Measurements from ENCODE around the gene IL11RA. TPM values are rescaled to one million over a fixed set of nuclear protein-coding genes. Genes with fewer than 3 reads are reported as not detected.

IL11RA gene
- total RNA-seq, 1 donor from 2014 or later, result 53.8 TPM

- Mint-ChIP-seq H3K27me3 (peaks cover 25% of the 10 kb centered on the region), H3K9me3 (no peaks in the 10 kb centered on the region), H3K36me3 (peaks cover 8% of the 10 kb centered on the region), H3K27ac (peak within 1 kb of the TSS; percentile 68), H3K4me1 (ENCODE audit: unreplicated experiment) (peaks cover 15% of the 10 kb centered on the region), H3K4me3 (peak within 1 kb of the TSS; percentile 91)
- peak; percentile 86 for DNase-seq (ENCODE audit: extremely low spot score, unreplicated experiment)
- TF ChIP-seq, protein P1, sequence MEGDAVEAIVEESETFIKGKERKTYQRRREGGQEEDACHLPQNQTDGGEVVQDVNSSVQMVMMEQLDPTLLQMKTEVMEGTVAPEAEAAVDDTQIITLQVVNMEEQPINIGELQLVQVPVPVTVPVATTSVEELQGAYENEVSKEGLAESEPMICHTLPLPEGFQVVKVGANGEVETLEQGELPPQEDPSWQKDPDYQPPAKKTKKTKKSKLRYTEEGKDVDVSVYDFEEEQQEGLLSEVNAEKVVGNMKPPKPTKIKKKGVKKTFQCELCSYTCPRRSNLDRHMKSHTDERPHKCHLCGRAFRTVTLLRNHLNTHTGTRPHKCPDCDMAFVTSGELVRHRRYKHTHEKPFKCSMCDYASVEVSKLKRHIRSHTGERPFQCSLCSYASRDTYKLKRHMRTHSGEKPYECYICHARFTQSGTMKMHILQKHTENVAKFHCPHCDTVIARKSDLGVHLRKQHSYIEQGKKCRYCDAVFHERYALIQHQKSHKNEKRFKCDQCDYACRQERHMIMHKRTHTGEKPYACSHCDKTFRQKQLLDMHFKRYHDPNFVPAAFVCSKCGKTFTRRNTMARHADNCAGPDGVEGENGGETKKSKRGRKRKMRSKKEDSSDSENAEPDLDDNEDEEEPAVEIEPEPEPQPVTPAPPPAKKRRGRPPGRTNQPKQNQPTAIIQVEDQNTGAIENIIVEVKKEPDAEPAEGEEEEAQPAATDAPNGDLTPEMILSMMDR (conservative IDR thresholded peaks at IDR 0.05), result no peak
Observed at GRCh38 chr9:34620061-34620994, 31.7 kb upstream of the IL11RA start, which contains the start of gene DCTN3. DCTN3 (minus strand) TSS chr9:34620495; CDS start chr9:34620464, 31 bp downstream.

DNA sequence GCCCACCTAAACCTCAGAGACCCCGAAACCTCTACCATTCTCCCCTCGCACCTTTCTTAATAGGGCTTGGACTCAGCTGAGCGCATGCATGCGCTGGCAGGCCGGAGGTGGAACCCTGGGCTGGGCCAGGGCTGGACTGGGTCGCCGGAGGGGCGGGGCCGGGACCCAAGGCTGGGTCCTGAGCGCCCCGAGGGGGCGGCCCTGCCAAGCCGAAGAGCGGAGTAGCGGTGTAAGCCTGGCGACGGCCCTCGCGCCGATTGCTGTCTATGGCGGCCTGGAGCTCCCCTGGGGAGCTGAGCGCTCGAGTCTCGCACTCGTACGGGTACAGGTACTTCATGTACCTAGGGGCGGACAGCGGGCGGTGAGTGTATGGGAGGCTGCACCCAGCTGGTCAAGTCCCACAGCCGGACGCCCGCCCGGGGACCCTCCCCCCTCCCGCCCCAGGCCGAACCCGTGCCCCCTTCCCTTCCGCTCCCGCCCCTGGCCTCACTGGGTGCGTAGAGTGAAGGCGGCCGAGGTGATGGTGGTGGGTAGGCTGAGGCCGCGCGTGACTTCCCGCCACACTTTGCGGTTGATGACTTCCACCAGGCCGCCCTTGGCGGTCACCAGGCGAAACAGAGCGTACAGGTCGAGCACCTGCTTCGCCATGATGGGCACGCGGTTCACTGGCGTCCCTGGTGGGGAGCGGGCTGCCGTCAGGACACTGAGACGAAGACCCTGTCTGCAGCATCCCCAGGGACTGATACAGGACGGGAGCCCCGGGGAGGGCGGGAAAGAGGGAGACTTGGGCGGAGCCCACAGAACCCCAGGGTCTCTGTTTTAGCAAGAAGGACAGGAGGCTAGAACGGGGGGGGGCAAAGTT lies 28.4 kb upstream of the IL11RA start:
- Mint-ChIP-seq H3K27me3 (peaks cover 57% of the 10 kb centered on the region), H3K27ac (no peak overlapping the region), H3K9me3 (no peaks in the 10 kb centered on the region), H3K36me3 (peaks cover 4% of the 10 kb centered on the region), H3K4me1 (ENCODE audit: unreplicated experiment) (peaks cover 21% of the 10 kb centered on the region), H3K4me3 (no peak overlapping the region)
- TF ChIP-seq, protein P1 (conservative IDR thresholded peaks at IDR 0.05), result no peak
- DNase-seq (ENCODE audit: extremely low spot score, unreplicated experiment), result no peak

- no peak overlapping the region for H3K27ac Mint-ChIP-seq
- TF ChIP-seq, protein P1 (conservative IDR thresholded peaks at IDR 0.05), result no peak
- peaks cover 4% of the 10 kb centered on the region for H3K36me3 Mint-ChIP-seq
- H3K27me3 Mint-ChIP-seq, result peaks cover 66% of the 10 kb centered on the region
- no peaks in the 10 kb centered on the region for H3K9me3 Mint-ChIP-seq
- no peak overlapping the region for H3K4me3 Mint-ChIP-seq
- DNase-seq (ENCODE audit: extremely low spot score, unreplicated experiment), result no peak
- H3K4me1 Mint-ChIP-seq (ENCODE audit: unreplicated experiment), result peaks cover 20% of the 10 kb centered on the region
Observed at GRCh38 chr9:34624475-34625185, 27.4 kb upstream of the IL11RA start.

DNA sequence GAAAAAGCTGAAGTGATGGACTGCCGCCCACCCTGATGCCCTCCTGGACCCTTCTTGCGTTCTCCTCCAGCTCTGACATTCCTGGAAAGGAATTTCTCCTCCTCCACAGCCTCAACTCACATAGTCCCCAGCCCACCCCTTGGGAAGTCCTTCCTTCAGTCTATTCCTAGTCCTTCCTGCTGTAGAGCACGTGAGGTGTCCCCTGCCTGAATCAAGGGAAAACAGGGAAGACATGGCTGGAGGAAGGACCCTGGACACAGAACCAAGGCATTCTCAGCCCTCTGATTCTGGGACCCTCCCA lies 26.8 kb upstream of the IL11RA start:
- Mint-ChIP-seq H3K36me3 (peaks cover 4% of the 10 kb centered on the region), H3K9me3 (no peaks in the 10 kb centered on the region), H3K27me3 (peaks cover 71% of the 10 kb centered on the region), H3K27ac (no peak overlapping the region), H3K4me3 (no peak overlapping the region), H3K4me1 (ENCODE audit: unreplicated experiment) (peaks cover 16% of the 10 kb centered on the region)
- TF ChIP-seq, protein P1 (conservative IDR thresholded peaks at IDR 0.05), result no peak
- DNase-seq (ENCODE audit: extremely low spot score, unreplicated experiment), result no peak

Data from type B pancreatic cell (in vitro differentiated cells).